GM21737 (cell line): Measurements from ENCODE around the gene SUMF1.

Source experiments
- ATAC-seq: cut with Tn5 transposase; IDR thresholded peaks from one replicate; pipeline ENCODE4 v1.9.1; 2021; ENCODE audit warnings: mild to moderate bottlenecking, moderate library complexity; ENCODE audit not compliant: unreplicated experiment

Gene SUMF1

DNA sequence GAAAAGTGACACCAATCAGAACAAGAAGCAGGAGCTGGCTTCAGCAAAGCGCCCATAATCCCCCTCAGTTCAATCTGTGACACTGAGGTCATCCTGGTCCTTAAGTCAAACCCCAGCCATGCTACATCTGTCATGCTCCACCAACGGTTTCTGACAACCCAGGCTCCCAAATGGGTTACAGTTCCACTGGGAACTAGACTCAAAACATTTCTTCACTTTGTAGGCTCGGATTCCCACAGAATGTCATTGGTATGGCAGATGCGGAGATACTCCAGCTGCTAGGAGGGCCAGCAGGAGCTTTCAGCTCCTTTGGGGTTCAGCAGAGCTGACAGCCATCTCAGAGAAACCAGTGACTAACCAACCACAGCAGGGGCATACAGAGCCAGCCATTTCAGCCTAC lies 48.9 kb downstream of the SUMF1 start:
- no peak for ATAC-seq

DNA sequence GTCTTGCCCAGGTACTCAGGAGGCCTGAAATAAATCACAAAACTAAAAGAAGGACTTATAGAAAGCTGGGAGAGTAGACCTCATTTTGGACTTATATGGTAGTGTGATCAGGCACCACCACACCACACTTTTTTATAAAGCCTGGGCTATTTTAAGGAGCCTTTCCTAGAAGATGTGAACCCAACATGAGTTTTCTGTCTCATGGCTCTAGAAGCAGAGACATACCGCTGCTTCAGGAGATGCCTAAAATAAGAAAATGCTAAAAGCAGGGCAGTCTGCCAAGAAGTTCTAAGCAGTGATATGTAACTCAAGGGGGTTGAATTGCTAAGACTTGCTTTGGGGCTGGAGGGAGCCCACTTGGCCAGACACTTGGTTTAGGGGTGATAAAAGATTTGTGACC lies 49.6 kb downstream of the SUMF1 start:
- ATAC-seq, result no peak

DNA sequence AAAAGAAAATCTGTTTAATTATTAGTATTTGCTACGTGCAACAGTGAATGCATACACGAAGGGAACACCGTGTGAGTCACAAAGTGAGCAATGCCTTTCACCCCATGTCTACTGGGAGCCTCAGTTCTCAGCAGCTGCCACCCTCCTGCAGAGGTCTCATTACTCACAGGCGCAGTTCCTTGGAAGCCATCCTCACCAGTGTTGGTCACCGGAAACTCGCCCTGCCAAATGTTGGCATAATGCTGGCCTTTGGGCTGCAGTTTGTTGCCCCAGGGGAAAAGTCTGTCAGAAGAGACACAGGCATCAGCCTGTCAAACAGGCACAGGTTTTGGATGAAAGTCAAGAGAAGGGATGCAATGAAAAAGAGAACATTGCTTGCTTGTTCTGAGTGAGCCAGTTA lies 50.1 kb downstream of the SUMF1 start:
- no peak for ATAC-seq

DNA sequence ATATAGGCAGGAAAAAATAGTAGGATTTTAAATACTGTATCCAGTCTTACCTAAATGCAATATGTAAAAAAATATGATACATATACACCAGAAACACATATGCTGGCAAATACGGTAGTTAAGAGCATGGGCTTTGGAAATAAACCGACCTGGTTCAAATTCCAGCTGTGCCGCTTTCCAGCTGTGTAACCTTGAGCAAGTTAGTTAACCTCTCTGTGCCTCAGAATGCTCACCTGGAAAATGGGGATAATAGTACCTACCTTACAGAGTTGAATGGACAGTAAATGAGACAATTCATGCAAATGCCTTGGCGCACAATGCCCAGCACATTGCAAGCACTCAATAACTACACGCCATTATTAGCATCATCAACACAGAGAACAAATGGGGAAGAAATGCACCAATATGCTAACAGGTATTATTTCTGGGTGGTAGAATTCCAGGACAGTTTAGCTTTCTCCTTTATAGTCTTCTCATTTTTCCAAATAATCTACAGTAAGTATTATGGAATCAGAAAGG lies 50.6 kb downstream of the SUMF1 start:
- ATAC-seq, result no peak

DNA sequence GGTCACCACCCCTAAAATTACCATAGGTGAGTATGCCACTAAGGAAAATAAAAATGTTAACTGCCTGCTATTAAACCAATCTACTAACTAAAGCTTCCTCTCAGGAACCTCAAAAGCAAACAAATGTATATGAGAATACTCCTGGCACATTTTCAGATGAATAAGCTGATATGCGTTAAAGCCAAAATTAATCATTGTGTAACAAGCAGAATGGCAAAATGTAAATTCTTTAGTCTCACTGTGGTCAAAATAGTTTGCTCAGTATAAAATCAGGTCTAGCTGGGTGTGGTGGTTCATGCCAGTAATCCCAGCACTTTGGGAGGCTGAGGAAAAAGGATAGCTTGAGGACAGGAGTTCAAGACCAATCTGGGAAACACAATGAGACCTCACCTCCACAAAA lies 53.6 kb downstream of the SUMF1 start:
- ATAC-seq, result no peak

DNA sequence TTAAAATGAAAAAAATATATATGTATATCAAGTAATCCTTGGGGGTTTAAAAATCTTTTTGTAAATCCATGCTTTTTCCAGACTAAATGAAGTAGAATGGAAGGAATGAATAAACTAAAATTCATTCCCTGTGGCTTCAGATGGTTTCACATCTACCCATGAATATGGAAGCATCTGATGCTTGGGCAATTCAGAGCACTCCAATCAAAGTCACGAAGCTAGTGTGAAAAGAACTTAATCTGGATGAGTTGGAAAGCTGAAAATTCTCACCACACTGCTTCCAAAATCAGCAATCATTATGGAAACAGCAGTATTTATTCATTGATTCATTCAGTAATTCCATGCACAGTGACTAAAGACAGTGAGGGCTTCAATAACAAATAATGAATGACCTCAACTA lies 55.2 kb downstream of the SUMF1 start:
- no peak for ATAC-seq

DNA sequence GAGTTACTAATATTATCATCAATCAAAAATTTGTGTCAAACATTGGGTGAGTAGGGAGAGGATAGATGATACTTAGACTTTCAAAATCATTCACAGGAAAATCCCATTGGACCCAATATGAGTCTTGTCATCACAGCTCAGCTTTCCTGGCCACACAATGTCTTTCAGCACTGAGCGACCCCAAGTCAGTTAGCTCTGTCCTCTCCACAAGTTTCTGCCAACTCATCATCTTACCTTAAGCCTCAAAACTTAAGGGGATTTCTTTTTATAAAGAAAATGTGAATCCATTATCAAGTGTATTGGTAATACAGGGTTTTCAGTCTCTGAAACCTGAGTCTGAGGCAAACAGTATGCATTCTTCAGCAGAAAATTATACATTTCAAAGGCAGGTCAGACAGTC lies 55.8 kb downstream of the SUMF1 start:
- no peak for ATAC-seq

DNA sequence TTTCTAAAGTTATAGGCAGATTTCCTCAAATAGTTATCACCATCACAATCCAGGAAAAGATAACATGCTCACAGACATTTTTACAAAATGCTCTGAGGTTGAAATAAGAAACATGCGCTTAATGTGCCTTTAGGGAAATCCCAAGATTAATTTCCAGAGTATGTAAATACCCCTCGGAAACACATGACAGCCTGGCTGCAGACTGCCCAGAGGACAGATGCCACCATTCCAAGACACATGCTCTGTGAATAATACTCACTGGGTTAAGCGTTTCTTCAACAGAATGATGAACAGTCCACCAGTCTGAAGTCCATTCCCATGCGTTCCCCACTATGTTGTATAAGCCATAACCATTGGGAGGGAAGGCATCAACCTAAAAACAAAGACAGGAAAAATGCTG lies 56.5 kb downstream of the SUMF1 start:
- no peak for ATAC-seq

DNA sequence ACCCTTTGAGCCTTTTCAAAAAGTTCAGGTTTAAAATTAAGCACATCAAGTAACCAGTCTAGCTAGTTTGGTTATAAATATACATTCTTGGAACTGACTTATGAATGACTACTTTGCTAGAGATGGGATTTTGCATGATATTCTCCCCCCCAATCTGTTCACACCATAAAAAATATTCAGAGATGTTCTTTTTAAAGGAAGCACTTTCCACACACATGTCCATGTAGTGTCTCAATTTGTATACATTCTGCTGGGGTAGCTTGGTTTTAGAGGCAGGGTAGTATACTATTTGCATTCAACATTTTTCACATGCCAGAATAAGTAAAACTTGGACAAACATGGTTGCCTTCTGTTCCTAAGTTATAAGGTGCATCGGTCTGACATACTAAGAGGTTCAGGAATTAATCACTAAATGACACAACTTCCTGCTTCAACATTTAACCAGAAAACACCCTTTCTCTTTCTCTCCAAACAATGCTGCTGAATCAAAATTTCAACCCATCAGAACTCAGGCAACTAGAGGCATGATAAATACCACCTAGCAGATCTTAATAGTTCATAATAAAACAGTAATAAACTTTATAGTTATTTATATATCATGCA lies 57.0 kb downstream of the SUMF1 start:
- no peak for ATAC-seq

DNA sequence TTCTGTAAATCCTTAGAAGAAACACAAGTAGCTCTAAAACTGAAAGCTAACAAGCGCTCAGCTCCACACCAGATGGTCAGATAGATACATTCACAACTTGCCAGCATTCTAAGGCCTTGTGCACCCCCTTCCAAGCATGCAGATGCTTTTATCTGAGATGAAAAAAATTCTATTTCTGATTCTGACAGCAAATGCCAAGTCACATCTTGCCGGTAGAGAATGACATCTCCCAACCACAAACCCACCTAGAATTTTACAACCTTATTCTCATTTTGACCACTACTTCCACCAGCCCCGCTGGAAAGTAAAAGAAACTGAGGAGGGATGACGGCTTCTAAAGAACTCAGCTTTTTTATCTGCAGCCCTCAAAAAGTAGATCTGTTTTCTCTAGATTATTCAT lies 57.7 kb downstream of the SUMF1 start:
- no peak for ATAC-seq

DNA sequence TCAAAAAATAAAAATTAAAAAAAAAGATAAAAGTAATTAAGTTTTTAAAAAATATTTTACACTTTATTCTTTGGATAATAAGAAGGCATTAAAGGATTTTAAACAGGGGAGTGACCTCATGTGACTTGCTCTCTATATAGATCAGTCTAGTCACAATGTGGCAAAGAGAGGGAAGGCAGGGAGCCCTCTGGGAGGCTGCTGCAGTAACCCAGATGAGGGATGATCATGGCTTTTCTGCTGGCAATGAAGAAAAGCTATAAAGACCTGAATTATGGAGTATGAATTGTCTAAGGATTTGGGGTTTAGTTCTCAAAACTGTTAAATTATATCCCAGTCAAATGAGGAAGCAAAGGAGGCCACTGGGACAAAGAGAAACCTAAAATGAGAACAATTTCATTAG lies 58.1 kb downstream of the SUMF1 start:
- no peak for ATAC-seq

DNA sequence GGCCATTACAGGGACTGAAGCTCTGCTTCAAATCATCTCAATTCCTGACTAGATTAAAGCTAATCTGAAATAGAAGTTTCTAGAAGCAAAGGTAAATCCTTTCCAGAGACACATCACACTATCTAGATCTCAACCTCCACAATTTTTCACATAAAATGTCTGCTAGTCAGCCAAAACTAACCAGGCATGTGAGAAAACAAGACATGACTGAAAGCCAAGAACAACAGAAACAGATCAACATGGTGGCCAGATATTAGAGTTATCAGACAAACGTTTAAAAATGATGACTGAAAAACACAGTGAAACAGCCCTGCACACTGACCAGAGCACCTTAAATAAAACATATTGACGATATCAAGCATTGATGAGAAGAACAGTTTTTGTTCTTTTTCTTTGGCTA lies 59.1 kb downstream of the SUMF1 start:
- ATAC-seq, result no peak

DNA sequence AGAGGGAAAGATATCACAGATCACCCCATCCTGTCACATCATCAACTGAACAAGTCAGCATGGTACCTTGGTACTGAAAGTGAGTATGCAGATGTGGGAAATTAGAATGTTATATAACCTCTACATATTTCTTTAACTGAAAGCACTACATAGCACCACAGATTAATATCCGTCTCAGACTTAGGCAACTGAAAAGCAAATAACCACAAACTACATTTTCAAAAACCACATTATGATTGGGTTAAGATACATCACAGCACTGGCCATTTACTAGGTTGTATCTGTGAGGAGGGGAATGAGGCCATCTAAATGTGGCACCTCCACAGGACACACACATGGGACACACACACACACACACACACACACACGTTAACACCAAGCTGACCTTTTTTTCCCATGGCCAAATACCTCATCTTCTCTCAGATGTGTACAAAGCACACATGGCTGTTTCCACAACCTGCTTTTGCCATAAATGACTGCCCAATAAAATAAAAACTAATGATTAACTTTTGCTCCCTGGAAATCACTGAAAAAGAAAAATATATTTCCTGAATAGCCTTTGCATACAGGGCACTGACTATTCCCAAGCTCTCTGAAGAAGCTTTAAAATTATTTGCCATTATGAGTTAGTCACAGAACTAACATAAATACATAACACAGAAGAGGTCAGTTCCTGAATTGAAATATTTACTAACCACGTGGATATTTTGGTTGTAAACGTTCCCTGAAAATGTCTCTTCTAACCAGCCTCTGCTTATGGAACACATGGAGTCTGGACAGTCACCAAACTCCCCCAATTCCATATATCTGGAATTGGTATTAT lies 60.1 kb downstream of the SUMF1 start:
- peak; percentile 50 for ATAC-seq

DNA sequence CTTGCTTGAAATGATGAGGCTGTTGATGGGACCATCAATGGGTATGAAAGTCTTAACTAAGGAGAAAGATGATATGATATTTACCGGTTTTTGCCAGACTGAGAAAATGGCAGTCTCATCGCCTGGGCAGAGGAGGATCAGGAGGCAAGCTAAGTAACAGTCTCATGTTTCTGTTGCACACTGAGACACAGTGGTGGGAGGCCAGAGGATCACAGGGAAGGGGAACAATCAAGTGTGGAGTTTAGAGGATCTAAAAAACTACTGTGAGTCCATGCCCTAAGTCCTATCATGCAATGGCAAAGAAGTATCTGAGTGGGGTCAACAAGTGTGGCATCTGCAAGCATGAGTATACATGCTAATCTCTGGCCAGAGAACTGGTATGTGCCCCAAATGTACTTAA lies 62.2 kb downstream of the SUMF1 start:
- ATAC-seq, result no peak

DNA sequence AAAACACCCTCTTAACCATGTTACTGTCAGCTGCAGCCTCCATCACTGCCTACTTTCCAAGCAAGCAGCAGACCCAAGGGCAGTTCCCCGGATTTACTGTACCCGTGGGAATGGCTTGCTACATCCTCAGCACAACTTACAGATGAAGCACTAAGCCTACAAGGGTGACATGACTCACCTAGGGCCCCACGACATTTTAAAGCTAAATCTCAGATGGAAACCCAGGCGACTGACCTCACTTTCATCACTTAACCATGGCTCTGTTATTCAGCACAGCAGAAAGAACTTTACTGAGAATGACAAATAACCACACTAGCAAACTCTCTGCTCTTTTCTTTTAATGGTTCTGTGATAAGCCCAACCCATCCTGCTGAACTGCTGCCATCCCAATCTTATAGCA lies 65.6 kb downstream of the SUMF1 start:
- ATAC-seq, result no peak

DNA sequence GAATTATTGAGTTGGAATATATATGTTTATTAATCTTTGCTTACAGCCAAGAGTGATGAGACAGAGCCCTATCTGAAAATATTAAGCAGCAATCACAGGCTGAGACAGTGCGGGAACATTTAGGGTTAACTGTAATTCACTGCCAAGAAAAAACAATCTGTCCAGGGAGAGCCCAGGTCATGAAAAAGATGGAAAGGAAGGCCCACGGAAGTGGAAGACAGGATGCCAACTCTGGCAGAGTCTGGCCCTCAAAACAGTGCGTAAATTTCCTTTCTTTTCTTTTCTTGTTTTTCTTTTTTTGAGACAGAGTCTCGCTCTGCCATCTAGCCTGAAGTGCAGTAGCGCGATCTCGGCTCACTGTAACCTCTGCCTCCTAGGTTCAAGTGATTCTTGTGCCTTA lies 67.6 kb downstream of the SUMF1 start:
- no peak for ATAC-seq

DNA sequence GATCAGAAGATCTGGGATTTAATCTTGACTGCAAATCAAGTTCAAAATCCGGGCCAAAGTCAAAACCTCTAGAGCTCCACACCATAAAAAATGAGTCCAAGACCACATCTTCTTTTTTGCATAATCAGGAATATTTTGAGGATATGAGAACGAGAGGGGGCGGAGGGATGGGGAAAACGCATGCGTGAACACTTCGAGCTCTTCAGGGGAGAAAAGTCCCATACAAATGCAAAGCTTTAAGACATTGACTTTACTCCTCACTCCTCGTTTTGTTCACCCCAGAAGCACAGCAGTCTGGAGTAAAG lies 68.2 kb downstream of the SUMF1 start:
- no peak for ATAC-seq

DNA sequence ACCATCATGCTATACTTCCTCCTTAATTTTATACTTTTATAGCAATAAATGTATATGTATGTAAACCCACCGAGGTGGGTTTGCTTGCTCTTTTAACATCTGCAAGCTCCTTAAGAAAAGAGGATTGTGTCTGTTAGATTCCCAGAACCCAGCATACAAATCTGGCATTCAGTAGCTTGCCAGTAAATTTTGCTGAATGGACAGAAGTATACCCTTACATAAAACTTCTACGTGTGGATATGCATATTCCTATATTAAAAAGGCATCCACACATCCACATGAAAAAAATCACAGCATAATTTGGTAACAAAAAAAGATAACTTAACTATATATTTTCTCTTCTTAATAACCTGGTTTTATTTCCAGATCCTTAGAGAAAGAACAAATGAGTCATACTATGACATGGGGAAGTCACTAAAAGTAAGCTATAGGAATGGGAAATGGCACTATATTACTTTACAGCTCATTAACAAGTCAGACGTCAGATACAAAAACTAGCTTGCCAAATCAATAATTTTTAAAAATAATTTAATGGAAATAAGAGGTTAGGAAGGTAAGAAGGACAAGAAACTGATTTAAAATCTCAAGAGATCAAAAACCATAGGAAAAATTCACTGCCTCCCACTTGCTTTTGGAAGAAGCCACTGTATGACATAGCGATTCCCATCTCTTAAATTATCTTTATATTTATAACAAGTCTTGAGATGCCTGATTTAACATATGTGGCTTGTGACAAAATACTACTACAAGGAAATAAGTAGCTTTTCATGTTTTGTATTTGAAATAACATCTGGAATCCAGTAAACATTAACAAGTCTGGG lies 68.7 kb downstream of the SUMF1 start:
- no peak for ATAC-seq

DNA sequence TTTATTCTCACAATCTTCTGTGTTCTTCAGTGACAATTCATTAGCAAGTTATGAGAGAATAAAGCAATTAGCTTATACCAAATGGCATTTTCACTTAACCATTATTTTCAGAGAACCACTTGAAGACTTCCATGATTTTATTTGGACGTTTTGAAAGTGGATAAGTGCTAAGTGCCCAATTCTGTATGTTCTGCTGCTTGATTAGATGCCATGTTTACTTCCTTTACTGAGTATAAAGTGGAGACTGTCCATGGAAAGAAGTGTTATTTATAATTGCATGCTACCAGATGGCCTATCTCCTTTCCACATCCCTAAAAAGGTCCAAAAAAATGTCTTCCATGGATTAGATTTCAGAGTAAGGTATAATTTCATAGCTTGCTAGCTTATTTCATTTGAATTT lies 69.6 kb downstream of the SUMF1 start:
- no peak for ATAC-seq

DNA sequence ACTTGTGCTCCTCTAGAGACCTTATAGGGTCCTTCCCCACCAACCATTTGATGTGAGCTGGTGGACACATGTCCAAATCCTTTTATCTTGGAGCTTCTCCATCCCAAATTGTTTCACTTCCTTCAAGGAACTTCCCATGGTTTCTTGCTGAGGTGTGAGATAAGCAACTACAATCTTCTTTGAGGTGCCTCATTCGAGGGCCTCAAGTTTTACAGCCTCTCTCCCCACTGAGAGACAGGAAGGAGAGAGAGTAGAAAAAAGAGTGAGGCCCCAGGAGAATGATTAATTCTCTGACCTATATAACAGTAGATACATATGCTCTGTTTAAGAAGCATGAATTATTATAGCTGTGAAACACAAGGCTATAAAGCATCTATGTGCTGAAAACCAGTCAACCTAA lies 70.5 kb downstream of the SUMF1 start:
- no peak for ATAC-seq

DNA sequence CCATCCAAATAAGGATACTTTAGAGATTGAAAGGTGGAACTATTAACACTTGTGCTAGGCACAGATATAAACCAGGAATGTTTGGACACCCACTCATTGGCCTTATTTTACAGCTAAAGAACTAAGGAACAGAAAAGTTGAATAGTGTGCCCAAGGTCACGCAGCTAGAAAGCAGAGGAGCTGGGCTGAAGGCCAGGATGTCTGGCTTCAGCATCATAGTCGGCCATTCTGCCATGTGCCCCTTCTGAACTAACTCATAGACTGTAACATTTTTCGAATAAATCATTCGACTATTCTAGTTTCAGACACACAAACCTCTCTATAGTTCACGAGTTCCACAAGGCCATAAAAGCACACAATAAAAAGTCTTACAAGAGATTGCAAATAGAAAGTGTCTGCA lies 71.1 kb downstream of the SUMF1 start:
- no peak for ATAC-seq

DNA sequence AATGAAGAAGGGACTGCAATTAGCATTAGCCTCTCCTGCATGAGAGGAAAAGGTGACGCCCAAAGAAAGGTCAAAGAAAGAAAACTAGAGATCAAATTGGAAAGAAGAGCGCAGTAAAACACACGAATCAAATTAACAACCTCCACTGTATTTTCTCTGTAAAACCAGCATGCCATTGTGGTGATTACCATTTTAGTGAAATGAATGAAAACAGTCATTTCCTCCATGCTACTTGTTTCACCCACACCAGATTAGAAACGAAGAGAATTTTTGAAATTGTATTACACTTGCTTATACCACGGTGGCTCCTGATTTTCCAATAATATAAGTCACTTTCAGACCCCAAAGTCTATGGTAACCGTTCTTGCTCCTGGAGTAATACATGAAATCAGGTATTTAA lies 71.6 kb downstream of the SUMF1 start:
- ATAC-seq, result no peak
